Activated naive CD4-positive, alpha-beta T cell treated with anti-CD3 and anti-CD28 coated beads, Interleukin-2, amount 50 U/mL, for 24 hours (primary cell): ENCODE measurements around the gene RERE.

Experiments used
- H3K27ac Mint-ChIP-seq: one replicate; pipeline ENCODE4 v1.8.0; 2021; ENCODE audit warnings: mild to moderate bottlenecking, mixed read lengths
- H3K27me3 Mint-ChIP-seq: one replicate; pipeline ENCODE4 v1.8.0; 2021; ENCODE audit warnings: mixed read lengths
- H3K36me3 Mint-ChIP-seq: one replicate; pipeline ENCODE4 v1.8.0; 2021; ENCODE audit warnings: mixed read lengths
- H3K4me1 Mint-ChIP-seq: one replicate; pipeline ENCODE4 v1.8.0; 2021; ENCODE audit warnings: mixed read lengths
- H3K4me3 Mint-ChIP-seq: one replicate; pipeline ENCODE4 v1.8.0; 2021; ENCODE audit warnings: mild to moderate bottlenecking, mixed read lengths
- H3K9me3 Mint-ChIP-seq: one replicate; pipeline ENCODE4 v1.8.0; 2021; ENCODE audit warnings: mixed read lengths

The RERE gene

DNA sequence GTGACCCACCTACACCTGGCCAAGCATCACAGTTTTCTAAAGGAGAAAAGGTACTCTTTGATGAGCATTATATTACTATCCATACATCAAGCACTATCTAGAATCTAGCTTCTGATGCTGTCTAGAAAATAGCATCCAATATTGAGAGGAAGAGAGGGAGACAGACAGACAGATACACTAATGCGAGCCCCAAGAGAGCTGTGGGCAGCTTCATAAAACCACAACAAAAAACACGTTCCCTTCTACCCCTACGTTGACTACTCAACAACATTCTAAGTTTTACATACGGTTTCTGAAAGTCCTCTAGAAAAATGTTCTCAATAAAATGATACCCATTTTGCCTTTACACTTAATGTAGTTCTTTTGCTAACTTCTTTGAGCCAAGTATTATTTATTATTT is 277.8 kb downstream of the RERE start:
- Mint-ChIP-seq H3K36me3 (peaks cover 13% of the 10 kb centered on the region), H3K27ac (peak overlapping the region; percentile 81), H3K4me1 (peaks cover 44% of the 10 kb centered on the region), H3K27me3 (no peaks in the 10 kb centered on the region), H3K9me3 (peaks cover 6% of the 10 kb centered on the region), H3K4me3 (no peak overlapping the region)

DNA sequence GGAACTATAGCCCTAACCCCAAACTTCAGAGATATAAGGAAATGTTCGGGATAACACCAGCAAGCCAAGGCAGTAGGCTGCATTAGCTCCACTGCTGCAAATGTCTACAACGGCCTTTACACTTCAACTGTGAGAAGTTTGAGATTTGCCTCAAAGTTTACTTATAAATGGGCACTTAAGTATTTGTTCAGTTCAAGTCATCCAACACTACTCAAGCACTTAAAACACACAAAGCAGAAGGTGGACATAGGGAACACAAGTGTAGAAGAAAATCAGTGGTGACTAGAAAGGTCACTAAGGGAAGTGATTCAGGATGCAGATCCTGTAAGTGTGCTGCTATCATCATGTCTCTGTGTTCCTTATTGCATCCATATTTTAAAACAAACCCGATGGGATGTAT is 278.9 kb downstream of the RERE start:
- Mint-ChIP-seq H3K4me3 (no peak overlapping the region), H3K36me3 (peaks cover 5% of the 10 kb centered on the region), H3K4me1 (peaks cover 56% of the 10 kb centered on the region), H3K27me3 (no peaks in the 10 kb centered on the region), H3K9me3 (no peaks in the 10 kb centered on the region), H3K27ac (no peak overlapping the region)

DNA sequence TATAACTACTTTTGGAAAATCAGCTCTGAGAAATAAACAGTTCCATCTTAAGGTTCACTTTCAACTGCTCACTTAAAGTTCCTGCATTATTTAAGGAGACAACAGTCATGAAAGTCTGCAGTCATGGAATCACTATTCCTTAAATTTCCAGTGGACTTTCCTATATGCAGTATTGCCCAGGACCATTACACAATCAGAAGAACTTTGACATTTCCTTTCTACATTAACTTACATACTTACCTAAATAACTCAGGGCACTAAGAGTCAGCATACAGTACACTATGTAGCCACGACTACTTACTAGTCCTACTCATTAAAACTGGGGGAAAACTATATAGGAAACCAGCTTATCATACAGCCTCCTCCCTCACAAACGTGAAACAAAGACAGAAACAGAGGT is 279.4 kb downstream of the RERE start:
- Mint-ChIP-seq H3K4me3 (no peak overlapping the region), H3K9me3 (no peaks in the 10 kb centered on the region), H3K4me1 (peaks cover 61% of the 10 kb centered on the region), H3K27ac (no peak overlapping the region), H3K36me3 (peaks cover 5% of the 10 kb centered on the region), H3K27me3 (no peaks in the 10 kb centered on the region)

- no peak overlapping the region for H3K4me3 Mint-ChIP-seq
- H3K9me3 Mint-ChIP-seq = no peaks in the 10 kb centered on the region
- H3K36me3 Mint-ChIP-seq = peaks cover 5% of the 10 kb centered on the region
- H3K27ac Mint-ChIP-seq = peak overlapping the region; percentile 35
- peaks cover 63% of the 10 kb centered on the region for H3K4me1 Mint-ChIP-seq
- no peaks in the 10 kb centered on the region for H3K27me3 Mint-ChIP-seq
These were observed 280.9 kb downstream of the RERE start for GRCh38 chr1:8536515-8536914.

- Mint-ChIP-seq H3K9me3 (no peaks in the 10 kb centered on the region), H3K4me3 (peak overlapping the region; percentile 40), H3K27ac (peak overlapping the region; percentile 76), H3K36me3 (peaks cover 2% of the 10 kb centered on the region), H3K27me3 (no peaks in the 10 kb centered on the region), H3K4me1 (peaks cover 41% of the 10 kb centered on the region)
These were observed 283.5 kb downstream of the RERE start for GRCh38 chr1:8533907-8534306.

DNA sequence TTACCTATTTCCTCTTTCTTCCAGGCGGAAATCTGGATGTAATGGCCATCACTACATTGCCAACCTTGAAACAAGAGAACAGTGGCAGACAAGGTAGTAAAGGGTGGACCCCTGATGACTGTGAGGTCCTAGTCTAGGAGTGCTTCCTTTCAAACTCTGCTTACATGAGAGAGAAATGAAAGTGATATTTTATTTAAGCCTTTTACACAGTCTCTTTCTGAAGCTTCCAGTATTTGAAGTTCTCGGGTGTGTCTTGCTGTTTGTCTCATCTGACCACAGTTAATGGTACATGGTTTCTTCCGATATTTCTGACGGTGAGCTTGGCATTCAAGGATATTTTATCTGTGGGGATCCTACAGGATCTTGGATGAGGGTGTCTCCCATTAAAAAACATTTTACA is 284.3 kb downstream of the RERE start:
- H3K36me3 Mint-ChIP-seq = peaks cover 2% of the 10 kb centered on the region
- peak overlapping the region; percentile 76 for H3K27ac Mint-ChIP-seq
- peak overlapping the region; percentile 40 for H3K4me3 Mint-ChIP-seq
- H3K27me3 Mint-ChIP-seq = no peaks in the 10 kb centered on the region
- H3K9me3 Mint-ChIP-seq = no peaks in the 10 kb centered on the region
- peaks cover 38% of the 10 kb centered on the region for H3K4me1 Mint-ChIP-seq

GRCh38 chr1:8529901-8530300 is 287.5 kb downstream of the RERE start:
- no peak overlapping the region for H3K4me3 Mint-ChIP-seq
- no peaks in the 10 kb centered on the region for H3K27me3 Mint-ChIP-seq
- H3K36me3 Mint-ChIP-seq = no peaks in the 10 kb centered on the region
- H3K9me3 Mint-ChIP-seq = no peaks in the 10 kb centered on the region
- peaks cover 26% of the 10 kb centered on the region for H3K4me1 Mint-ChIP-seq
- H3K27ac Mint-ChIP-seq = no peak overlapping the region

- H3K4me1 Mint-ChIP-seq = peaks cover 6% of the 10 kb centered on the region
- no peaks in the 10 kb centered on the region for H3K27me3 Mint-ChIP-seq
- H3K9me3 Mint-ChIP-seq = no peaks in the 10 kb centered on the region
- H3K4me3 Mint-ChIP-seq = peak overlapping the region; percentile 3
- no peaks in the 10 kb centered on the region for H3K36me3 Mint-ChIP-seq
- peak overlapping the region; percentile 75 for H3K27ac Mint-ChIP-seq
These were observed 289.5 kb downstream of the RERE start for GRCh38 chr1:8527941-8528340.

GRCh38 chr1:8525558-8526275 is 291.7 kb downstream of the RERE start:
- H3K27me3 Mint-ChIP-seq = no peaks in the 10 kb centered on the region
- peaks cover 20% of the 10 kb centered on the region for H3K4me1 Mint-ChIP-seq
- H3K27ac Mint-ChIP-seq = no peak overlapping the region
- peaks cover 4% of the 10 kb centered on the region for H3K36me3 Mint-ChIP-seq
- no peak overlapping the region for H3K4me3 Mint-ChIP-seq
- no peaks in the 10 kb centered on the region for H3K9me3 Mint-ChIP-seq

DNA sequence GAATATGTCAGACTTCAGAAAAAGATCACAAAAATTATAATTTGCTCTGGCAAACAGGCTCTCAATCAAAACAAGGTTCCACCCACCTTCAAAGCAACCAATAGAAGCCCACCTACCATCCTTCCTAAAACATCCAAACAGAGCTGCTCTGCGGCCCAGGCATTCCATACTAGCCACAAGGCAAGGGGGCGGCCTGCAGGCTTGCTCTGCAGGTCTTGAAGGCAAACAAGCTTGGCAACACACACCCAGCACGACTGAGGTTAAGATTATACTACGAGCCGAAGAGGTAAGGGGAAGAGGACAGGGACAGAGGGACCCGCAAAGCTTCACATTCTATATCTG is 292.3 kb downstream of the RERE start:
- Mint-ChIP-seq H3K27me3 (no peaks in the 10 kb centered on the region), H3K27ac (no peak overlapping the region), H3K9me3 (no peaks in the 10 kb centered on the region), H3K4me1 (peaks cover 26% of the 10 kb centered on the region), H3K36me3 (peaks cover 4% of the 10 kb centered on the region), H3K4me3 (no peak overlapping the region)

- no peak overlapping the region for H3K4me3 Mint-ChIP-seq
- no peaks in the 10 kb centered on the region for H3K27me3 Mint-ChIP-seq
- H3K36me3 Mint-ChIP-seq = peaks cover 4% of the 10 kb centered on the region
- H3K4me1 Mint-ChIP-seq = peaks cover 30% of the 10 kb centered on the region
- H3K27ac Mint-ChIP-seq = no peak overlapping the region
- H3K9me3 Mint-ChIP-seq = no peaks in the 10 kb centered on the region
These were observed 292.7 kb downstream of the RERE start for GRCh38 chr1:8524627-8525157.

DNA sequence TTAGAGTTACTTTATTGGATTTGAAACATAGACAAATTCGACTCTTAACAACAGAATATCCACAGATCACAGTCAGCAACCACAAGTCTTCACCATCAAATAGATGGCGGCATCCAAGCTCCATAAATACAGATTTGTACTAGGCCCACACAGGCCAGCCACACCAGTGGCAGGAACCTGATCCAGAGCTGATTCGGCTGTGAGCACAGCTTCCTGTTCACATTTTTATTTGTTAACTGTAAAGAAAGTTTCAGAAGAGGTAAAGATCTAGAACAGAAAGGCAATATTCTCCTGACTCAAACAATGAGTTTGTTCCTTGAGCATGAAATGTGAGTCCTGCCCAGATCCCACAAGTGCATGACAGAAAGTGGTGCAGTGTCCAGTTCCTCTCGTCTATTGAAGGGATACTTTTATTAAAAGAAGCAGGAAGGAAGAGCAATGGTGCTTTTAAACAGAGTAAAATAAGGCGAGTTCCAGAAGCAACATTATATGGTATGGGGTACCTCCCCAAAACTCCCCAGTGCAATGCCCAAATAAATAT is 293.7 kb downstream of the RERE start:
- peaks cover 4% of the 10 kb centered on the region for H3K36me3 Mint-ChIP-seq
- H3K4me3 Mint-ChIP-seq = no peak overlapping the region
- H3K27me3 Mint-ChIP-seq = no peaks in the 10 kb centered on the region
- H3K27ac Mint-ChIP-seq = no peak overlapping the region
- peaks cover 38% of the 10 kb centered on the region for H3K4me1 Mint-ChIP-seq
- H3K9me3 Mint-ChIP-seq = no peaks in the 10 kb centered on the region

DNA sequence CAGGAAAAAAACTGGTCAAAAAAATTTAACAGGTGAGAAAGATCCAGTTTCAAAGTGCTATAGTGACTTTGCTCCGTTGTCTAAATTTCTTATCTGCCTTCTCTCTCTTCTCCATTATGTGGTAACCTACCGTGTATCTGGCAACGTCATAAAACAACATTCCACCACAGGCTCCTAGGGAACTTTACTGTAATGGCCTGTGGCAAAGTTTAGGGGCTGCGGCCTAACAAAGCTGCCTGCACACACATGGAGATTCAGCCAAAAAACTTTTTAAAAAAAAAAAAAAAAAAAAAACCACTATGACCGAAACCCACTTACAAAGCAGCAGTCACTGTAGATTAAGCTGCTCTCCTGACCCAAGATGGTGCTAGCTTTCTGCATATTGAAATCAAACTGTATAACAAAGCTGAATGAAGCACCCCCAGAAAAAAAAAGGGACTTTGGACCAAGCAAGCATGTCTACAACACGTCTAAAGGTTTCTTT is 296.9 kb downstream of the RERE start:
- no peaks in the 10 kb centered on the region for H3K27me3 Mint-ChIP-seq
- H3K4me3 Mint-ChIP-seq = peak overlapping the region; percentile 20
- no peaks in the 10 kb centered on the region for H3K9me3 Mint-ChIP-seq
- peaks cover 65% of the 10 kb centered on the region for H3K4me1 Mint-ChIP-seq
- peaks cover 4% of the 10 kb centered on the region for H3K36me3 Mint-ChIP-seq
- H3K27ac Mint-ChIP-seq = peak overlapping the region; percentile 81

GRCh38 chr1:8519167-8519566 is 298.3 kb downstream of the RERE start:
- Mint-ChIP-seq H3K4me3 (no peak overlapping the region), H3K4me1 (peaks cover 77% of the 10 kb centered on the region), H3K9me3 (no peaks in the 10 kb centered on the region), H3K27me3 (no peaks in the 10 kb centered on the region), H3K27ac (no peak overlapping the region), H3K36me3 (peaks cover 4% of the 10 kb centered on the region)

DNA sequence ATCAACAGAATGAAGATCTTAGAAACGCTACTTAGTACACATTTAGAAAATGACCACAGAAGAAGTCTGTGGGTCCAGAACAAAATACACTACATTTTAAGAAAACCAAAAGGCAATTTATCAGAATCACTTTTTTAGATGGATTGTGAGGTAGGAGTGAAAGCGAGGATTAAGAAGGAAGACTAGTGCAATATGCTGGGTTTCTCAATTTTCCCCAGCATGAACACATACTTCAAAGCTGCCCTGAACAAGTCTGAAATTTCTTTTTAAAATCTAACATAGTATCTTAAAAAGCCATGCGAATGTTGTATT is 299.0 kb downstream of the RERE start:
- no peak overlapping the region for H3K4me3 Mint-ChIP-seq
- H3K9me3 Mint-ChIP-seq = no peaks in the 10 kb centered on the region
- peak overlapping the region; percentile 97 for H3K27ac Mint-ChIP-seq
- H3K4me1 Mint-ChIP-seq = peaks cover 83% of the 10 kb centered on the region
- H3K36me3 Mint-ChIP-seq = peaks cover 4% of the 10 kb centered on the region
- no peaks in the 10 kb centered on the region for H3K27me3 Mint-ChIP-seq

DNA sequence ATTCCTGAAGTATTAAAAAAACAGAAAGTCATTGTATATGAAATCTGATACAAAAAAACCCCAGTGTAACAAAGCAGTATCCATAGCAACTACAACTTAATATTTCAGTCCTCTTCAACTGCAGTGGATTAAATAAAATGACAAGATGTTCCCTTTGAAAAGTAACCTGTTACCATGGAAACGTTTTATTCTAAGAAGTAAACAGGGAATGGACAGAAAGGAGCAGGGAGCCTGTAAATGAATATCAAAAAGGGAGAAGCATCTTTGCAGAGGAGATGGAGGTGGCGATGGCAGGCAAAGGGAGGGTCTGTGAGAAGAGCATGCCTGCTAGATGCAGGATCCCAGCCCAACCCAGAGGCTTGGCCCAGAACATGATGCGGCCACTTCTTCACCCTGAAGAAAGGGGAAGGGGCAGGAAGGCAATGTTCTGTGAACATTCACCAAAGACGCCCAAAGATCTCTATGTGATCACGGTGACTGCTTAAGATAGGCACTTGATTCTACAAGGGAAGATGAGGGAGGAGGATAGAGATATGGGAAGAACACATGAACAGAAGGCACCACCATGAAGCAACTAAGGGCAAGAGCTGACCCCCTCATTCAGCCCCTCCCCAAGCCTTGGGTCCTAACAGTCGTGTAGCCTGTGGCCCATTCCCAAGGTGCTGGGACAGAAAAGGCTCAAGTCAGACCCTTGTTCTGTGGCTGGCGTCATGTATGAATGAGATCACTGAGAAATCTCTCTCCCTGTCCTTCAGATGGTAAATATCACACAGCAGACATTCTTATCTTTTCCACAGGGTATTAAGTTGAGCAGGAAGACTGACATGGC is 299.6 kb downstream of the RERE start:
- peaks cover 4% of the 10 kb centered on the region for H3K36me3 Mint-ChIP-seq
- H3K4me1 Mint-ChIP-seq = peaks cover 84% of the 10 kb centered on the region
- H3K27ac Mint-ChIP-seq = peak overlapping the region; percentile 97
- no peaks in the 10 kb centered on the region for H3K9me3 Mint-ChIP-seq
- peak overlapping the region; percentile 78 for H3K4me3 Mint-ChIP-seq
- no peaks in the 10 kb centered on the region for H3K27me3 Mint-ChIP-seq
